ENCODE results near the gene CCNYL1. TPM values are rescaled to one million over a fixed set of nuclear protein-coding genes. Genes with fewer than 3 reads are reported as not detected.
A peak's percentile ranks its signal among the peaks of the same experiment; 100 is the strongest.

CCNYL1 gene
- total RNA-seq, 1 donor from 2014 or later, result 18.8 TPM

DNA sequence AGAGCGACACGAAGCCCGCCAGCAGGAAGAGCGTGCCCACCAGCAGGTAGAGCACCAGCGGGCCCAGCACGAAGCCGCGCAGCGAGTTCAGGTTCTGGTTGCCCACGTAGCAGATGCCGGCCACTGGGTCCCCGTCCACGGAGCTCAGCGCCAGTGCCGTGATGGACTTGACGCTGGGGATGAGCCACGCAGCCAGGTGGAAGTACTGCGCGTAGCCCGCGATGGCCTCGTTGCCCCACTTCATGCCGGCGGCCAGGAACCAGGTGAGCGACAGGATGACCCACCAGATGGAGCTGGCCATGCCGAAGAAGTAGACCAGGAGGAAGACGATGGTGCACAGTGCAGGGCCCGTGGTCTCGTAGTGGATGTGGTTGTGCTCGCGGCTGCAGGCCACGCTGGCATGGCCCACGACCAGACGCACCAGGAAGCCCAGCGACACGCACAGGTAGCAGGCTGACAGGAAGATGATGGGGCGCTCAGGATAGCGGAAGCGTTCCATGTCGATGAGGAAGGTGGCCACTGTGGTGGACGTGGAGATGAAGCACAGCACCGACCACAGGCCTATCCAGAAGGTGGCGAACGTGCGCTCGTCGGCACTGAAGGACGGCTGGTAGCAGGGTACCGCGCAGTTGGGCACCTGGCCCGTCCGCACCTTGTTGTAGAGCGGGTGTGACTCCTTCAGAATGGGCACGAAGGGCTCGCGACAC, 56.2 kb downstream of the CCNYL1 start:
- H3K9me3 Mint-ChIP-seq (ENCODE audit: low read depth), result no peaks in the 10 kb centered on the region
- peaks cover 50% of the 10 kb centered on the region for H3K36me3 Mint-ChIP-seq (ENCODE audit: insufficient read depth)
- TF ChIP-seq CTCF (IDR thresholded peaks at IDR 0.05; ENCODE audit: unreplicated experiment), result peak; percentile 30
- peaks cover 36% of the 10 kb centered on the region for H3K4me1 Mint-ChIP-seq (ENCODE audit: low read depth)
- peak; percentile 31 for DNase-seq (ENCODE audit: low spot score, unreplicated experiment)
- H3K27ac Mint-ChIP-seq, result peak overlapping the region; percentile 94
- H3K4me3 Mint-ChIP-seq (ENCODE audit: low read depth), result peak overlapping the region; percentile 96
- H3K27me3 Mint-ChIP-seq, result no peaks in the 10 kb centered on the region

DNA sequence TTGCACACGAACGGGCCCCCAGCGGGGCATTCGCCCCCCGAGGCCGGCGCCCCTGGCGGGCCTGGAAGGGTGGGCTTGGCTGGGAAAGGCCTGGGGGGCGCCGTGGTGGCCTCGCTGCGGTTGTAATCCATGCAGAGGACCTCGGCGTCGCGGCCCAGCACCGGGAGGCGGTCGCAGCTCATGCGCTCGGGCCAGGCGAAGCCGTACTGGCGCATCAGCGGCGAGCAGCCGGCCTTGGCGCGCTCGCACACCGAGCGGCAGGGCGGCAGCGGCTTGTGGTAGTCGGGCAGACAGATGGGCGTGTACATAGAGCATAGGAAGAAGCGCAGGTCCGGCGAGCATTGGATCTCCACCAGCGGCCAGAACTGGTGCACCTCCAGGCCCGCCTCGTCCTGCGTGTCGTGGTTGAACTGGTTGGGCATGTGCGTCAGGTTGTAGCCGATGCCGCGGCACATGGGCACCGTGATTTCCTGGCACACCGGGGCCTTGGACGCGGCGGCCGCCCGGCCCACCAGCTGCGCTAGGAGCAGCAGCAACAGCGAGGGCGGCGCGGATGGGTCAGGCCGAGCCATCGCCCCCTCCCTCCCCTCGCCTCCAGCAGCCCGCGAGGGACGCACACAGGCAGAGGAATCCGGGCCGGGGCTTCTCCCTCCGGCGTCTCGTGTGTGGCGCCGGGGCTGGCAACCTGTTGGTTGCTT, 56.9 kb downstream of the CCNYL1 start:
- Mint-ChIP-seq H3K9me3 (ENCODE audit: low read depth) (no peaks in the 10 kb centered on the region), H3K27me3 (no peaks in the 10 kb centered on the region), H3K27ac (peak overlapping the region; percentile 97), H3K4me3 (ENCODE audit: low read depth) (peak overlapping the region; percentile 96), H3K36me3 (ENCODE audit: insufficient read depth) (peaks cover 45% of the 10 kb centered on the region), H3K4me1 (ENCODE audit: low read depth) (peaks cover 31% of the 10 kb centered on the region)
- TF ChIP-seq CTCF (IDR thresholded peaks at IDR 0.05; ENCODE audit: unreplicated experiment), result no peak
- peak; percentile 36 for DNase-seq (ENCODE audit: low spot score, unreplicated experiment)

DNA sequence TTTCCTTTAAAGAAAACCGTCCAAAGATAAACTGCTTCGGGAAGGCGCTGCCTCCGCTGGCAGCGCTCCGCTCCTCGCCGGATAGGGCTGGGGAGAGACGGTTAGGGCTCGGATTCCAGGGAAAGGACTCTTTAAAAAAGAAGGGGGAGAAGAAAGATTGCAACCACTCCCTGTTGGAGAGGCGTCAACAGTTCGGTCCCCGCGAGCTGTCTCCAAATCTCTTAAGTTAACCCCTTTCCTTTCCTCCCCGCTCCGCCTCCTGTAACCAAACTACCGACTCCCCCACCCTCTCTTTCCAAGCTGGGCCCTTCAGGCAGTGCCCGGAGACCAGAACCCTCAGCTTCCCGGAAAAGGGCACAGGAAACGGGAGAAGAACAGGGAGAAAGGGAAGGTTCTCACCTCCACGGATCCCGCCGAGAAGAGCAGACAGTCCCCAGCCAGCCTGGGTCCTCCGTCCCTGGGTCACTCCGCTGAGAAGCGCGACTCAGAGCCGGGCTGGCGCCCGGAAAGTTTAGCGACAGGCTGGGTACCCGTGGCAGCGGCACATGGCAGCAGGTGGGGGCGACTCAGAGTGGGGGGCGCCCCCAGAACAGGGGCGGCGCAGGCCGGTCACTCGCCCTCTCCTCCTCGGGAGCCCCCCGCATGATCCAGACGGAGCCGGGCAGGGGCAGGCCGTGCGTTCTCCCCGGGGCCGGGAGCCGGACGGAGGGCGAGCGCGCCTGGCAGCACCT, 57.6 kb downstream of the CCNYL1 start:
- Mint-ChIP-seq H3K4me1 (ENCODE audit: low read depth) (peaks cover 24% of the 10 kb centered on the region), H3K27me3 (no peaks in the 10 kb centered on the region), H3K4me3 (ENCODE audit: low read depth) (peak overlapping the region; percentile 96), H3K27ac (peak overlapping the region; percentile 97), H3K9me3 (ENCODE audit: low read depth) (no peaks in the 10 kb centered on the region), H3K36me3 (ENCODE audit: insufficient read depth) (peaks cover 38% of the 10 kb centered on the region)
- no peak for TF ChIP-seq CTCF (IDR thresholded peaks at IDR 0.05; ENCODE audit: unreplicated experiment)
- DNase-seq (ENCODE audit: low spot score, unreplicated experiment), result no peak

DNA sequence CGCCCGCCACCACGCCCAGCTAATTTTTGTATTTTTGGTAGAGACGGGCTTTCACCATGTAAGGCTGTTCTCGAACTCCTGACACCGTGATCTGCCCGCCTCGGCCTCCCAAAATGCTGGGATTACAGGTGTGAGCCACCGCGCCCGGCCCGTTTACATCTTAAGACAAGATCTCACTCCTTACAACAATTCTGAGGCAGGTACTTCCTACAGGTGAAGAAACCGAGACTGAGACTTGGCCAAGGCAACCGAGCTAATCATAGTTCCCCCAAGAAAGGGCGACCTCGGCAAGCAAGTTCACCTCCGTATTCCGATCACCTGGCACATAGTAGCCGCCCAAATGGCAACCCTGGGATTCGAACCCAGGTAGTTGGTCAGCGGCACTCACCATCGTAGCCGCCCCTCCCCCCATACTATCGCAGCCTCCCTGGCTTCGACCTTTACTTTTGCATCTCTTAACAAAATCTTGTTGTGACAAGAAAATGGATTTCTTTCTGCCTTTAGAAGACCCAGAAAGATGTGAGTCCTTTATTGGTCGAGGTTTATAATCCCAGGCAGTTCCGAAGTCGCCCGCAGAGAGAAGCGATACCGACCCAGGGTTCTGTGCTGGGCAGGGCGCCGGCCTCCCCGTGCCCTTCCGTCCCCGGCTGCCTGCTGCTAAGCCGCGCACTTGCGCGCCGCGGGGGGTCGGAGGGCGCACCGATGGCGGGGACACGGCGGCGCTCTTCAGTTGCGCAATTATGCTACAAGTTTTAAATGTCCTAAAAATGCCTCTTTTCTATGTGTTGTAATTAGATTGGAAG, 59.4 kb downstream of the CCNYL1 start:
- Mint-ChIP-seq H3K27me3 (no peaks in the 10 kb centered on the region), H3K9me3 (ENCODE audit: low read depth) (no peaks in the 10 kb centered on the region), H3K36me3 (ENCODE audit: insufficient read depth) (peaks cover 25% of the 10 kb centered on the region), H3K27ac (peak overlapping the region; percentile 97), H3K4me3 (ENCODE audit: low read depth) (peak overlapping the region; percentile 81), H3K4me1 (ENCODE audit: low read depth) (peaks cover 13% of the 10 kb centered on the region)
- no peak for DNase-seq (ENCODE audit: low spot score, unreplicated experiment)
- TF ChIP-seq CTCF (IDR thresholded peaks at IDR 0.05; ENCODE audit: unreplicated experiment), result no peak
